Activated CD4-positive, alpha-beta T cell treated with anti-CD3 and anti-CD28 coated beads for 36 hours (primary cell): ENCODE results near the gene RABL2A. TPM values are rescaled to one million over a fixed set of nuclear protein-coding genes. Genes with fewer than 3 reads are reported as not detected.
A peak's percentile ranks its signal among the peaks of the same experiment; 100 is the strongest.
"Not testable (repeated sequence)": the region's sequence is repeated elsewhere in the genome, so short reads cannot be mapped to it uniquely, and the experiment has no call there.

Experiments used
- ATAC-seq: fragments of 200-7000 bp; cut with Tn5 transposase; one replicate; pipeline ENCODE4 v1.10.0; 2021; ENCODE audit warnings: mild to moderate bottlenecking, moderate library complexity
- CTCF ChIA-PET: fragments of 350-600 bp; sonication (Branson Sonifier 250); formaldehyde crosslinking; loops from one replicate; lab custom pipeline; 2021; ENCODE audit warnings: antibody characterized with exemption; lab: Charles Lee
- POLR2A ChIA-PET: fragments of 350-600 bp; sonication (Branson Sonifier 250); formaldehyde crosslinking; loops from one replicate; lab custom pipeline; 2021; ENCODE audit warnings: antibody characterized with exemption, inconsistent platforms; lab: Charles Lee
- DNase-seq: peaks from one replicate; pipeline ENCODE4 v3.0.0-alpha.2; 2020
- H3K27ac Mint-ChIP-seq: one replicate; pipeline ENCODE4 v1.8.0; 2021; ENCODE audit warnings: mixed read lengths
- H3K27me3 Mint-ChIP-seq: one replicate; pipeline ENCODE4 v1.8.0; 2021; ENCODE audit warnings: mixed read lengths
- H3K36me3 Mint-ChIP-seq: one replicate; pipeline ENCODE4 v1.8.0; 2021; ENCODE audit warnings: low read depth, mixed read lengths
- H3K4me1 Mint-ChIP-seq: one replicate; pipeline ENCODE4 v1.8.0; 2021; ENCODE audit warnings: mixed read lengths
- H3K4me3 Mint-ChIP-seq: one replicate; pipeline ENCODE4 v1.8.0; 2021; ENCODE audit warnings: mild to moderate bottlenecking, moderate library complexity, mixed read lengths
- H3K9me3 Mint-ChIP-seq: one replicate; pipeline ENCODE4 v1.8.0; 2021; ENCODE audit warnings: low read depth, mixed read lengths
- intact Hi-C, 2 experiments: fragments of 100-400 bp; cut with DNase I in 1 of 2; cut with micrococcal nuclease in 1 of 2; formaldehyde crosslinking; loops; one replicate each; pipeline versions ENCODE4 v1.14.2 to v1.15.1; 2022 to 2024; cut with DNase I, micrococcal nuclease
- total RNA-seq, 2 experiments: library from RNA; stranded (reverse); gene quantifications; one replicate each; pipeline ENCODE4 v1.2.3, GENCODE V29; 2021

Gene RABL2A
- total RNA-seq, 2 experiments from 2014 or later, result 12.3 to 16.0 TPM

DNA sequence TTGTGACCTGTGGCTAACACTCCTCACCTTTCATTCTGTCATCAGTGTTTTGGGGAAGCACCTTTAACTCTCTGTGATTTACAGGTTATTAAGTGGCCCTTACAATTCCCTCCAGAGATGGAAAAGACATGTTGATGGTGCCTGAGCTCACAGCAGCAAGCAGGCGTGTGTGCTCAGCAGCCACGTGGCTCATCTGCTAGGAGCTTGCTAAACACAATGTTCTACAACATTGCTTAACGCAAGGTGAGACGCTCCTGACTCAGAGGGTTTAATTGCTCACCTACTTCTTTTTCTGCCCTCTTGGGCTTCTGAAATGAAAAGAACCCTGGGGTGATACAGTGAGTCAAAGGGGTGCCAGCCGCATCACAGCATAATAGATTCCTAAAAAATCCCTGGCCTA lies 6.1 kb upstream of the RABL2A start:
- POLR2A ChIA-PET, H3K9me3 Mint-ChIP-seq, H3K4me1 Mint-ChIP-seq, DNase-seq, intact Hi-C loops, H3K27ac Mint-ChIP-seq, ATAC-seq, H3K27me3 Mint-ChIP-seq, H3K4me3 Mint-ChIP-seq, H3K36me3 Mint-ChIP-seq, CTCF ChIA-PET: not testable (repeated sequence)

DNA sequence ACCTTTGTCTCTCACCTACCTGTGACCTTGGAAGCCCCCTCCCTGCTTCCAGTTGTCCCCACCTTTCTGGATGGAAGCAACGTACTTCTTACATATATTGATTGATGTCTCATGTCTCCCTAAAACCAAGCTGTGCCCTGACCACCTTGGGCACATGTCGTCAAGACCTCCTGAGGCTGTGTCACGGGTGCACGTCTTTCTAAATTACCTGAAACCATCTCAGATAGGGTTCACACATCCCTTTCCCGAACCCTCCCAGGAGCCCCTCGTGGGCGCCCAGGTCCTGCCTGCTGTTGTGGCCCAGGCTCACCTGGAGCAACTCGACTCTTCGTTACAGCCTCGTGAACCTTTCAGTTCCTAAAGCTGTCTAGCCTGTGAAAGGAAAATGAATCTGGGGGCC lies 1.2 kb upstream of the RABL2A start:
- H3K27ac Mint-ChIP-seq, POLR2A ChIA-PET, H3K36me3 Mint-ChIP-seq, ATAC-seq, H3K4me3 Mint-ChIP-seq, DNase-seq, H3K9me3 Mint-ChIP-seq, intact Hi-C loops, H3K27me3 Mint-ChIP-seq, CTCF ChIA-PET: not testable (repeated sequence)
- peaks cover 13% of the 10 kb centered on the region for H3K4me1 Mint-ChIP-seq

DNA sequence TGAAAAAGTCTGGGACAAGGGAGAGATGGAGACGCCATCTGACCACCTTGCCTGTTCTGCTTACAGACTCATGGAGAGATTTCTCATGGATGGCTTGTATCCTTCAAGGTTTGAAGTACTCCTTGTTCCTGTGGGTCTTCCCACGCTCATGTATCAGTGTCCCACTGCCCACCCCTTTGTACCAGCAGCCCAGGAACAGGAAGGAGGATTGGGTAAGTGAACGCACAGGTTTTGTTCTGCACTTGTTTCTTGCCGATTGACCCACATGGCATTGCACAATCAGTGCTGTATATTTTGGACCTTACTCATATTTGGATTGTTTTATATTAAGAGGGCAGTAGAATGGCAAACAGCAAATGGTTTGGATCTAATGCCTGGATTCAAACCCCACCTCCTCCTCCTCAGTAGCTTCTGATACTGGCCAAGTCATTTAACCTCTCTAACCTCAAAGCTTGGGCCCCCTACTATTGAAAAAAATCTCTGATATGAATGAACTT lies 5.8 kb downstream of the RABL2A start:
- H3K4me1 Mint-ChIP-seq, DNase-seq, ATAC-seq, intact Hi-C loops, H3K9me3 Mint-ChIP-seq, CTCF ChIA-PET, POLR2A ChIA-PET, H3K36me3 Mint-ChIP-seq, H3K27ac Mint-ChIP-seq, H3K27me3 Mint-ChIP-seq, H3K4me3 Mint-ChIP-seq: not testable (repeated sequence)

DNA sequence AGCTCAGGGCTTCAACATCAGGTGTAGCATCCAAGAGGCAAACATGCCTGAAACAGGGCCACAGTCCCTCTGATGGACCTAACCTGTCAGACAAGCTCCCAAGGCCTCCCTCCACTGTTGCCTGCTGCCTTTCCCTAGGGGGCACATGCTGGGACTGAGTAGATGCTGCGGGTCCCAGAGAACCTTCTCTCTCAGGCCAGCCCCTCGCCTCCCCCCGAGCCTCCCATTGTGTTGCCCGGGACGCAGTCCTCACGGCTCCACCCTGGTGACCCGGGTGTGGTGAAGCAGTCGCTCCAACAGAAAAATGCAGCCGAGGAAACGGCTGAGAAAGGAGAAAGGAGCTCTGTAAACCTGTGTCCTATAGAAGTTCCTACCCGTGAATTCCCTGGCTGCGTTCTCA lies 8.3 kb downstream of the RABL2A start:
- H3K36me3 Mint-ChIP-seq, H3K27me3 Mint-ChIP-seq, H3K4me3 Mint-ChIP-seq, POLR2A ChIA-PET, DNase-seq, H3K4me1 Mint-ChIP-seq, ATAC-seq, intact Hi-C loops, H3K27ac Mint-ChIP-seq, H3K9me3 Mint-ChIP-seq, CTCF ChIA-PET: not testable (repeated sequence)

DNA sequence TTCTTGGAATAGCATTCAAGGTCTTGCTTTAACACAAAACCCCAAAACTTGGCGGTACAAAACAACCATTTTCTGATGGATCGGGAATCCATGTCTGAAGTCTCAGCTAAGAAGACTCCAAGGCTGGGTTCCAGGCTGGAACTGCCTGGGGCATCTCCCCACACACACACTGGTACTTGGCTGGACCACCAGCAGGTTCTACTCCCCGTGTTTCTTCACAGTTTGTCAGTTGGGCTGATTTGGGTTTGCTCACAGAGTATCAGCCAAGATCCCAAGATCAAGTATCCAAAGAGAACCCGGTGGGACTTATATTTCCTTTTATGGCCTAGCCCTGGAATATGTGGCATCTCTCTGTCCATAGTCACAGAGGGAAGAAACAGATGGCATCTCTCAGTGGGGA lies 9.2 kb downstream of the RABL2A start:
- H3K9me3 Mint-ChIP-seq, H3K27ac Mint-ChIP-seq, H3K36me3 Mint-ChIP-seq, intact Hi-C loops, POLR2A ChIA-PET, H3K27me3 Mint-ChIP-seq, CTCF ChIA-PET, DNase-seq, H3K4me3 Mint-ChIP-seq, ATAC-seq, H3K4me1 Mint-ChIP-seq: not testable (repeated sequence)

DNA sequence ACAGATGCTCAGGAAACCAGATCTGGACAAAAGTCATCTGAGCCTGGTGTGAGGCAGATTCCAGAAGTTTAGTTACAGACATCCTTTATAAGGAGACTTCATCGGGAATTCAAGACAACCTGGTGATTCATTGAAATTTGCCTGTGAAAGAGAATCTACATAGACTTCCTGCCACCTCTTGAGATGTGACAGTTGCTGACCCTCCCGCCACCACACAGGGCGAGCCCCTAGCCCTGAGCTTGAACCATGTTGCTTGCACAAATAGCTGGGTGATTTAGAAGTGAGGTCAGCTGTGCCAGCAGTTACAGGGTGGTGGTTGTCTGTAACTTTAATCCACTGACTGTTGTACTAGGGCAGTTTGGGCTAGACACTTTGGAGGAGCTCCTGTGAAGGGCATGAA lies 11.0 kb downstream of the RABL2A start:
- H3K4me1 Mint-ChIP-seq, DNase-seq, intact Hi-C loops, H3K4me3 Mint-ChIP-seq, H3K9me3 Mint-ChIP-seq, H3K36me3 Mint-ChIP-seq, H3K27me3 Mint-ChIP-seq, H3K27ac Mint-ChIP-seq, ATAC-seq, POLR2A ChIA-PET: not testable (repeated sequence)
- CTCF ChIA-PET, result interaction anchor here (1.5 kb wide), 1 partner anchor 63 kb away, joined by 3 read pairs; no protein-coding TSS in a partner anchor

DNA sequence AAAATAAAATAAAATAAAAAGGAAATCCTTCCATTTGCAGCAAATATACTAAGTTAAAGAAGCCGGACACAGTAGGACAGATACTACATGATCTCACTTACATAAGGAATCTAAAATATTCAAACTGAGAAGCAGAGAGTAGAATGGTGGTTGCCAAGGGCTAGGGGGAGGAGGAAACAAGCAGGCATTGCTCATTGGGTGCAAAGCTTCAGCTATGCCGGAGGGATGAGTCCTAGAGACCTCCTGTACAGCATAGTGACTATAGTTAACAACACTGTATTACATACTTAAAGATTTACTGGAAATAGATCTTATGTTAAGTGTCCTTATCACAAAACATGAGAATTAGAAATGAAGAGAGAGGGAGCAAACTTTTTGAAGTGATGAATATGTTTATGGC lies 19.2 kb downstream of the RABL2A start:
- DNase-seq, H3K4me3 Mint-ChIP-seq, H3K9me3 Mint-ChIP-seq, intact Hi-C loops, H3K27me3 Mint-ChIP-seq, H3K27ac Mint-ChIP-seq, POLR2A ChIA-PET, H3K4me1 Mint-ChIP-seq, ATAC-seq, H3K36me3 Mint-ChIP-seq, CTCF ChIA-PET: not testable (repeated sequence)

DNA sequence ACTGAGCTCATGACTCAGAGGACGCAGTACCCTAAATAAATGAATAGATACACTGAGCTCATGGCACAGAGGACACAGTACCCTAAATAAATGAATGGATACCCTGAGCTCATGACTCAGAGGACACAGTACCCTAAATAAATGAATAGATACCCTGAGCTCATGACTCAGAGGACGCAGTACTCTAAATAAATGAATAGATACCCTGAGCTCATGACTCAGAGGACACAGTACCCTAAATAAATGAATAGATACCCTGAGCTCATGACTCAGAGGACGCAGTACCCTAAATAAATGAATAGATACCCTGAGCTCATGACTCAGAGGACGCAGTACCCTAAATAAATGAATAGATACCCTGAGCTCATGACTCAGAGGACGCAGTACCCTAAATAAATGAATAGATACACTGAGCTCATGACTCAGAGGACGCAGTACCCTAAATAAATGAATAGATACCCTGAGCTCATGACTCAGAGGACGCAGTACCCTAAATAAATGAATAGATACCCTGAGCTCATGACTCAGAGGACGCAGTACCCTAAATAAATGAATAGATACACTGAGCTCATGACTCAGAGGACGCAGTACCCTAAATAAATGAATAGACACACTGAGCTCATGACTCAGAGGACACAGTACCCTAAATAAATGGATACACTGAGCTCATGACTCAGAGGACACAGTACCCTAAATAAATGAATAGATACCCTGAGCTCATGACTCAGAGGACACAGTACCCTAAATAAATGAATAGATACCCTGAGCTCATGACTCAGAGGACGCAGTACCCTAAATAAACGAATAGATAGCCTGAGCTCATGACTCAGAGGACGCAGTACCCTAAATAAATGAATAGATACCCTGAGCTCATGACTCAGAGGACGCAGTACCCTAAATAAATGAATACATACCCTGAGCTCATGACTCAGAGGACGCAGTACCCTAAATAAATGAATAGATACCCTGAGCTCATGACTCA lies 24.1 kb downstream of the RABL2A start:
- DNase-seq, H3K27me3 Mint-ChIP-seq, POLR2A ChIA-PET, intact Hi-C loops, CTCF ChIA-PET, H3K4me1 Mint-ChIP-seq, ATAC-seq, H3K4me3 Mint-ChIP-seq, H3K36me3 Mint-ChIP-seq, H3K27ac Mint-ChIP-seq, H3K9me3 Mint-ChIP-seq: not testable (repeated sequence)

DNA sequence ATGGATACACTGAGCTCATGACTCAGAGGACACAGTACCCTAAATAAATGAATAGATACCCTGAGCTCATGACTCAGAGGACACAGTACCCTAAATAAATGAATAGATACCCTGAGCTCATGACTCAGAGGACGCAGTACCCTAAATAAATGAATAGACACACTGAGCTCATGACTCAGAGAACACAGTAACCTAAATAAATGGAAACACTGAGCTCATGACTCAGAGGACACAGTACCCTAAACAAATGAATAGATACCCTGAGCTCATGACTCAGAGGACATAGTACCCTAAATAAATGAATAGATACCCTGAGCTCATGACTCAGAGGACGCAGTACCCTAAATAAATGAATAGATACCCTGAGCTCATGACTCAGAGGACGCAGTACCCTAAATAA lies 25.5 kb downstream of the RABL2A start:
- intact Hi-C loops, CTCF ChIA-PET, POLR2A ChIA-PET, ATAC-seq, H3K4me1 Mint-ChIP-seq, DNase-seq, H3K27me3 Mint-ChIP-seq, H3K36me3 Mint-ChIP-seq, H3K4me3 Mint-ChIP-seq, H3K9me3 Mint-ChIP-seq, H3K27ac Mint-ChIP-seq: not testable (repeated sequence)

DNA sequence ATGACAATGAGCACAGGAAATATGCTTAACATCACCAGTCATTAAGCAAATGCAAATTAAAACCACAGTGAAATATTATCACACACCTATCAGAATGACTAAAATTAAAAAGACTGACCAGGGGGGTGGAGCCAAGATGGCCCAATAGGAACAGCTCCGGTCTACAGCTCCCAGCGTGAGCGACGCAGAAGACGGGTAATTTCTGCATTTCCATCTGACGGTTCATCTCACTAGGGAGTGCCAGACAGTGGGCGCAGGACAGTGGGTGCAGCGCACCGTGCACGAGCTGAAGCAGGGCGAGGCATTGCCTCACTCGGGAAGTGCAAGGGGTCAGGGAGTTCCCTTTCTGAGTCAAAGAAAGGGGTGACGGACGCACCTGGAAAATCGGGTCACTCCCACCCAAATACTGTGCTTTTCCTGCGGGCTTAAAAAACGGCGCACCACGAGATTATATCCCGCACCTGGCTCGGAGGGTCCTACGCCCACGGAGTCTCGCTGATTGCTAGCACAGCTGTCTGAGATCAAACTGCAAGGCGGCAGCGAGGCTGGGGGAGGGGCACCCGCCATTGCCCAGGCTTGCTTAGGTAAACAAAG lies 29.1 kb downstream of the RABL2A start:
- H3K36me3 Mint-ChIP-seq, POLR2A ChIA-PET, intact Hi-C loops, H3K27ac Mint-ChIP-seq, H3K27me3 Mint-ChIP-seq, H3K9me3 Mint-ChIP-seq, H3K4me1 Mint-ChIP-seq, DNase-seq, CTCF ChIA-PET: not testable (repeated sequence)
- peak overlapping the region; percentile 10 for H3K4me3 Mint-ChIP-seq
- peak; percentile 30 for ATAC-seq

DNA sequence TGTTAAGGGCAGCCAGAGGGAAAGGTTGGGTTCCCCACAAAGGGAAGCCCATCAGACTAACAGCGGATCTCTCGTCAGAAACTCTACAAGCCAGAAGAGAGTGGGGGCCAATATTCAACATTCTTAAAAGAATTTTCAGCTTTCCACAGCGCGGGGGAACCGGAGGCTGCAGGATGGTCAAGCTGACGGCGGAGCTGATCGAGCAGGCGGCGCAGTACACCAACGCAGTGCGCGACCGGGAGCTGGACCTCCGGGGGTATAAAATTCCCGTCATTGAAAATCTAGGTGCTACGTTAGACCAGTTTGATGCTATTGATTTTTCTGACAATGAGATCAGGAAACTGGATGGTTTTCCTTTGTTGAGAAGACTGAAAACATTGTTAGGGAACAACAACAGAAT lies 30.7 kb downstream of the RABL2A start:
- DNase-seq, ATAC-seq, intact Hi-C loops, H3K27me3 Mint-ChIP-seq, H3K9me3 Mint-ChIP-seq, H3K4me1 Mint-ChIP-seq, H3K36me3 Mint-ChIP-seq, CTCF ChIA-PET, H3K4me3 Mint-ChIP-seq, H3K27ac Mint-ChIP-seq: not testable (repeated sequence)
- POLR2A ChIA-PET, result interaction anchor here (0.6 kb wide), 1 partner anchor 66 kb away, joined by 3 read pairs; no protein-coding TSS in a partner anchor
